ENCODE data around the gene WFIKKN2. TPM values are rescaled to one million over a fixed set of nuclear protein-coding genes. Genes with fewer than 3 reads are reported as not detected.

Gene WFIKKN2
- total RNA-seq, 1 experiment from 2014 or later = not detected

GRCh38 chr17:50861822-50862528, 26.6 kb downstream of the WFIKKN2 start:
- POLR2A ChIA-PET (ENCODE audit: unreplicated experiment) = no interaction called here
- Histone ChIP-seq H3K9me2 (replicated peaks; ENCODE audit: low read length) (no peaks in the 10 kb centered on the region), H3K9ac (ENCODE audit: low read length) (no peak overlapping the region), H4K20me1 (ENCODE audit: low read length) (peaks cover 37% of the 10 kb centered on the region), H3K79me2 (ENCODE audit: low read length) (peaks cover 40% of the 10 kb centered on the region), H3K36me3 (ENCODE audit: low read depth, low read length) (peaks cover 22% of the 10 kb centered on the region), H3K27ac (ENCODE audit: low read length) (no peak overlapping the region), H3K4me2 (ENCODE audit: low read length) (no peak overlapping the region), H3K9me3 (ENCODE audit: low read length) (no peaks in the 10 kb centered on the region), H3F3A (ENCODE audit: low read length, unreplicated experiment) (peaks cover 5% of the 10 kb centered on the region), H3K4me1 (ENCODE audit: insufficient read depth, low read length) (peaks cover 27% of the 10 kb centered on the region), H2AFZ (ENCODE audit: low read length) (no peak overlapping the region), H3K4me3 (ENCODE audit: low read length) (no peak overlapping the region), H3K27me3 (ENCODE audit: low read length) (no peaks in the 10 kb centered on the region)
- intact Hi-C loops (cut with micrococcal nuclease) = no loop called here
- DNase-seq (no peak), ATAC-seq (no peak)
- TF ChIP-seq CTCF (conservative IDR thresholded peaks at IDR 0.05; ENCODE audit: low read depth, low read length) (no peak), EZH2phosphoT487 (IDR thresholded peaks at IDR 0.05; ENCODE audit: borderline replicate concordance, low read length) (no peak), EZH2 (IDR thresholded peaks at IDR 0.05; ENCODE audit: low read length, unreplicated experiment) (no peak)
- CTCF ChIA-PET = interaction anchor here (1.7 kb wide), 1 partner anchor 88 kb away, joined by 8 read pairs; no protein-coding TSS in a partner anchor
- BruUV-seq (replicated peaks) = no TSS peak

- Histone ChIP-seq H3K9ac (ENCODE audit: low read length) (no peak overlapping the region), H3K27ac (ENCODE audit: low read length) (no peak overlapping the region), H3K36me3 (ENCODE audit: low read depth, low read length) (peaks cover 22% of the 10 kb centered on the region), H3K9me3 (ENCODE audit: low read length) (no peaks in the 10 kb centered on the region), H3K4me2 (ENCODE audit: low read length) (peak overlapping the region; percentile 81), H2AFZ (ENCODE audit: low read length) (no peak overlapping the region), H3K79me2 (ENCODE audit: low read length) (peaks cover 41% of the 10 kb centered on the region), H3K4me1 (ENCODE audit: insufficient read depth, low read length) (peaks cover 34% of the 10 kb centered on the region), H3F3A (ENCODE audit: low read length, unreplicated experiment) (peaks cover 5% of the 10 kb centered on the region), H3K4me3 (ENCODE audit: low read length) (peak overlapping the region; percentile 85; the same call in 1 of the 2 replicates), H3K27me3 (ENCODE audit: low read length) (no peaks in the 10 kb centered on the region), H4K20me1 (ENCODE audit: low read length) (peaks cover 37% of the 10 kb centered on the region), H3K9me2 (replicated peaks; ENCODE audit: low read length) (no peaks in the 10 kb centered on the region)
- BruUV-seq (replicated peaks) = no TSS peak
- intact Hi-C loops (cut with micrococcal nuclease) = loop anchor here (1.0 kb wide), 1 partner anchor 87 kb away; no protein-coding TSS in a partner anchor
- DNase-seq (peak; percentile 67), ATAC-seq (no peak)
- CTCF ChIA-PET = interaction anchor here (0.7 to 1.7 kb wide), 4 partner anchors 85 to 91 kb away, joined by 3 to 12 read pairs (median 6); no protein-coding TSS in a partner anchor
- TF ChIP-seq EZH2 (IDR thresholded peaks at IDR 0.05; ENCODE audit: low read length, unreplicated experiment) = no peak
- TF ChIP-seq CTCF (conservative IDR thresholded peaks at IDR 0.05; ENCODE audit: low read depth, low read length) = peak; percentile 81
- POLR2A ChIA-PET (ENCODE audit: unreplicated experiment) = interaction anchor here (0.6 kb wide), 1 partner anchor 258 kb away, joined by 5 read pairs; no protein-coding TSS in a partner anchor
Measured at GRCh38 chr17:50863221-50863843, 27.9 kb downstream of the WFIKKN2 start.

All from PC-3 (cell line).